PFSK-1 (cell line): ENCODE data around the gene GLYATL3.

Experiments
- FOXP2 ChIP-seq: optimal IDR thresholded peaks from 2 replicates; pipeline ENCODE3; 2011; ENCODE audit warnings: borderline replicate concordance, control low read depth, inconsistent platforms; ENCODE audit not compliant: insufficient read depth; ENCODE audit errors: extremely low read length, extremely low read depth
- POLR2AphosphoS5 ChIP-seq: IDR thresholded peaks from 2 replicates; pipeline ENCODE4 v1.6.1; 2012; ENCODE audit warnings: low read depth, mild to moderate bottlenecking, control low read depth, low read length, moderate library complexity
- REST ChIP-seq, 2 experiments: IDR thresholded peaks; 2 replicates each; pipeline versions ENCODE4 v1.6.1 to v1.8.0; 2011 to 2012; ENCODE audit warnings: low read depth in 2 of 2, low read length in 2 of 2, control low read depth in 1 of 2, inconsistent platforms in 1 of 2, mild to moderate bottlenecking in 1 of 2, moderate library complexity in 1 of 2; ENCODE audit not compliant: insufficient read depth in 1 of 2

GRCh38 chr6:49479308-49479970 is 20.3 kb upstream of the GLYATL3 start:
- TF ChIP-seq POLR2AphosphoS5 = no peak
- no peak for TF ChIP-seq REST (IDR thresholded peaks at IDR 0.05; ENCODE audit: insufficient read depth in 1 of 2, low read depth in 2 of 2, low read length in 2 of 2)
- no peak for TF ChIP-seq FOXP2
